HG03066 (cell line): ENCODE data around the gene NFKB2.

Experiments
- ATAC-seq: cut with Tn5 transposase; IDR thresholded peaks from one replicate; pipeline ENCODE4 v1.9.1; 2021; ENCODE audit warnings: low read depth; ENCODE audit not compliant: unreplicated experiment

The NFKB2 gene

DNA sequence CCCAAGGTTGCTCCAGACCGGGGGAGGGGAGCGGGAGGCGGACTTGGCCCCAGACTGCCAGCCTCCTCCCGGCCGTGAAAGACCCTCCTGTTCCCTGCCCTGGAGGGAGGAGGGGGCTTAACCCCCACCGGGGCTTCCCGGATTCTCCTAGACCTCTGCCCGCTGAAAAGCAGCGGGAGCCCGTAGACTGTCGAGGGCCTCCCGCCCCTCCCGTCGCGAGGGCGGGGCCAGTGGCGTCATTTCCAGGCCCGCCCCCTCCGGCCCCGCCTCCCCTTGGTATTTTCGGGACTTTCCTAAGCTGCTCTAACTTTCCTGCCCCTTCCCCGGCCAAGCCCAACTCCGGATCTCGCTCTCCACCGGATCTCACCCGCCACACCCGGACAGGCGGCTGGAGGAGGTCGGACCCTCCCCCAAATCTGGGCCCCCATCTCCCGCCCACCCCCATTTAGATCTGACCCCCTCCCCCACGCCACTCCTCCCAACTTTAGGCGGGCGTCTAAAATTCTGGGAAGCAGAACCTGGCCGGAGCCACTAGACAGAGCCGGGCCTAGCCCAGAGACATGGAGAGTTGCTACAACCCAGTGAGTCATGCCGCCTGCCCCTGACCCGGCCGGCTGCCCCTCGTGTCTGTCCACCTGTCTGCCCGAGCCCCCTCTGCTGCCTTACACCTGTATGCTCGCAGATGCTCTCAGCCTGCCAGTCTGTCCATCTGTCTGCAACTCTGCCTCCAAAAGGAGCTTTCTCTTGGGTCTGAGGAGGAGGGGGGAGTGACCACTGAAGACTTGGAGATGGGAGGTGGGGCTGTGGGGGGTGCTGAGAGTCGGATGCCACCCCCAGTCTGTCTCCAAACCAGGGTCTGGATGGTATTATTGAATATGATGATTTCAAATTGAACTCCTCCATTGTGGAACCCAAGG, at the start of gene NFKB2:
TSS of gene NFKB2 (plus strand) at position 306 of the 917 bp plus-strand sequence. CDS start at position 561, 255 bp downstream.
- ATAC-seq = no peak

DNA sequence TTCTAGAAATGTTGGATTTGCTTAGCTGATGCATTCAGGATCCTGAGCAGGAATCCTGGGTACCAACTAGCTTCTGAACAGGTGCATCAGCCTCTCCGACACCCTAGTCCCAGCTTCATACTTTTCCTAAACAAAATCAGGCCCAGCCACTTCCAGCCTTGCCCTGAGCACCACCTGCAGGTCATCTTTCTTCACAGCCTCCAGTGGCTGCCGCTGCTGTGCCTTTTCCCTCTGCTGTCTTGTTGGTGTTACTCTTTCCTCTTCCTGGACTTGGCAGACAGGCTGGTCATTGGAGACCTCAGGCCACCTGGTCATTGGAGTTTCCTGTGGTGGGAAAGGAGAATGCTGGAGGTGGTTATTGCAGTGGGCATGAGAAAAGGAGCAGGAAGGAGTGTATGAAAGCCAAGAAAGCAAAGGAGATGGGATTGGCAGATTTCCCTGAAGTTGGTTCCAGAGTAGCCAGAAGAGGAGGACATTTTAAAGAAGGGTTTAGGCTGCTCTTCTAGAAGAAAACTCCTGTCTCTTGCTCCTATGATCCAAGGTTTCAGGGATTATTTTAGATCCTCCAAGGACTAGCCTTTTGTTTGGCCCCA, 48.2 kb upstream of the NFKB2 start:
- no peak for ATAC-seq

DNA sequence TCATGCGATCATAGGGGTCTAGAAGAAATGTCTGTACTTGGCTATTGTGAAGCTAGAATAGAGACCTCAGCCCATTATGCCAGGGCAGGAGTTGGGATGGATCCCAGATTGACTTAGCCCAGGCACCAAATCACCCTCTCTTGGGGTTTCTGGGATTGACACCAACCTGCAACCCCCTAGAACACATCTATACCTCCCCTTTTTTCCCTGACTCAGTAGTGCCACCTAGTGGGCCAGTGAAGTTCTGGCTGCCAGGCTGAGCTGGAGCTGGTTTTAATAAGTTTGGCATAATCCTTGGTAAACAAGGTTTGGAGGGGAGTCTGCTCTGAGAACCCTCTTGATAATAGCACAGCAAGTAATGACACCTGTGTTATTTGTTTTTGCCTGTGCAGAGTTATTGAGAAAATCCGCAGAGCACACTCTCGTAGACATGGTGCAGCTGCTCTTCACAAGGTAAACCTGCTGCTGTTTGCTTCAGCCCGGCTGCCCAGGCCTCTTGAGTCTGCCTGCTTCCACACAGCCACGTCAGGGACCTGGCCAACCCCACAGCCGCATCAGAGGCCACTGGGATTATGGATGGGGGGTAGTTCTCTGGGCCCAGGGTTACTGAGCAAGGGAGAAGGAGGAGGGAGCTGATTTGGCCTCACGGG, 43.3 kb upstream of the NFKB2 start:
- ATAC-seq = no peak

DNA sequence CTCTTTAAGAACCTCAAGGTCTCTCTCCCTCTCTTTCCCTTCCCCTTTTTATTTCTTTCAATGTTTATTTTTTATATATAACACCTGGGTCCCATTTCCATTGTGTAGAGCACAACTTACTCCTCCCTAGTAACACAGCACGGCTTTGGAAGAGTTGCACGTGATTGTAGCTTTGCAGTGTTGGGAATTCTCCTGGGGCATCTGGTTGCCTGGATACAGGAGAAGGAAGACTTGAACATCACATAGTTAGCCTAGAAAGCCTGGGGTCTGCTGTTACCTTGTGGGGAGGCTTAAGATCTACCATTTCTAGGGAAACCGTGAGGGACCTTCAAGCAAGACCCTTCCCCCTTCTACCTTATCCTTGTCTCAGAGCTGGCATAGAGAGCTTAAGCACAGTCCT, 41.1 kb upstream of the NFKB2 start:
- ATAC-seq = no peak

DNA sequence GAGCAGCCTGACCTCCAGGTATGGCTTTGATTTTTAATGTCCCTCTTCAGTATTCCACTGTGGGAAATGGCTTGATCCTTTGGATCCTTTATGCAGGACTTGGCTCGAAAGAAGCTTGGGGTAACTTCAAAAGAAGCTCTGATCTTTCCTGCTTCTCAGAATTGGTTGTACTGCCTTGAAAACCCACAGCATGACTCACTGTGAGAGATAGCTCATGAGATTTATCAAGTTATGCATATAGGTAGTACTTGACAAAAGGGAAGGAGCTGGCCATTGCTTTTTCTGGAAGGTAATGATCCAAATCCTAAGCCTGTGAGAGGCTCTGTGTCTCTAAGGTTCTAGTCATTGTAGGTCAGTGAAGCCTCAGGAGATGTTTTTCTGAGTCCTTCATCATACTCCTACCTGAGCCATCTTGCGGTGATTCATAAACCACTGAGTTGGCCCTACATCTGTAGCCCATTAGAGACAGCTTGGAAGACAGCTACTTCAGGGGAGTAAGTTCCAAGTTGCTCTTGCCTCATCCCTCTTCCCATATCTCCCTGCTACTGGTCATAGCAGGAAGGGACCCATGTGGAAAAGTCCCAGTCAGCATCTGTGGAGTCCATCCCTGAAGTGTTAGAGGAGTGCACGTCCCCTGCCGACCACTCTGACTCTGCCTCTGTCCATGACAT, 36.7 kb upstream of the NFKB2 start:
- no peak for ATAC-seq

DNA sequence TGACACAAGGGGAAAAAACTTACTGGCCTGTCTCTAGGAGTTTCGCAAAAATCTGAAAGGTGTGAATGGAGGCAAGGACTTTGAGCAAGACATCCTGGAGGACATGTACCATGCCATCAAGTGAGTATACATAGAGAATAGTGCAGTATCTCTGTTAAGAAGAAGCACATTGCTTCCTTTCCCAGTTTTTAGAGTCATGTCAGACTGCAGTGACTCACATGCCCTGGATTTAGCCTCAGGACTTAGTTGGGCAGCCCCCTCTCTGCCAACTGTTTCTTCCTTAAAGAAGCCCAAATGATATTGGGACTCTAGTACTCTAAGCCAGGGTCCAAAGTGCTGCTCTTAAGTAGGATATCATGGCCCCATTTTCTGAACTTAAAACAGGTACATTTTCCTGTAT, 28.1 kb upstream of the NFKB2 start:
- no peak for ATAC-seq

DNA sequence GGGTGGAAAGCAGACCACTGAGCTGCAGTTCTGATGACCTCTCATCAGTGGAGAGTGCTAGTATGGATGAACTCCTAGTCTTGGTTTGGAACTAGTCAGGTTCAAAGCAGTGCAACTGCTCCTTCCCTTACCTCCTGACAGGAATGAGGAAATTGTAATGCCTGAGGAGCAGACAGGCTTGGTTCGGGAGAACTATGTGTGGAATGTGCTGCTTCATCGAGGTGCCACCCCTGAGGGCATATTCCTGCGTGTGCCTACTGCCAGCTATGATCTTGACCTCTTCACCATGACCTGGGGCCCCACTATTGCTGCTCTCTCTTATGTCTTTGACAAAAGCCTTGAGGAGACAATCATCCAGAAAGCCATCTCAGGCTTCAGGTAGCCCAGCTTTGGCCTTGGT, 27.4 kb upstream of the NFKB2 start:
- no peak for ATAC-seq

DNA sequence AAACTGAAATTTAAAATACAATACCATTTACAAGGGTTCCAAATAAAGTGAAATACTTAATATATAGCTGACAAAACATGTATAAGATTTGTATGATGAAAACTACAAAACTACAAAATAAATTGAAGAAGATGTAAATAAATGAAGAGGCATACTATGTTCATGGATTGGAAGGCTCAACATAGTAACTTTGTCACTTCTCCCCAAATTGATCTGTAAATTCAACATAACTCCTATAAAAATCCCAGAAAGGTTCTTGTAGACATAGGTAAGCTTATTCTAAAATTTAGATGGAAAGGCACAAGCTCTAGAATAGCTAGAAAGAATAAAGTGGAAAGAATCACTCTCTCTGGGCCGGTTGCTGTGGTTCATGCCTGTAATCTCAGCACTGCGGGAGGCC, 24.2 kb upstream of the NFKB2 start:
- ATAC-seq = no peak

DNA sequence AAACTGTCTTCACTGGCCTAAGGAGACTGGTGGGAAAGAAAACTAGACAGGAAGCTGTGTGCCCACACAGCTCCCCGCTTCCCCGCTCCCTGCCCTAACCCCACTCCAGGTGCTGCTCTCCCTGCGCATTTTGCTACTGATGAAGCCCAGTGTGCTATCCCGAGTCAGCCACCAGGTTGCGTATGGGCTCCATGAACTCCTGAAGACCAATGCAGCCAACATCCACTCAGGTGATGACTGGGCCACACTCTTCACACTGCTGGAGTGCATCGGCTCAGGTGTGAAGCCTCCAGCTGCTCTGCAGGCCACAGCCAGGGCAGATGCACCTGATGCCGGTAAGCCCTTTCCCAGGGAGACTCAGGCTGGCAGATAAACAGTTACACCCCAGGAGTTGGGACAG, 20.3 kb upstream of the NFKB2 start:
- ATAC-seq = no peak

DNA sequence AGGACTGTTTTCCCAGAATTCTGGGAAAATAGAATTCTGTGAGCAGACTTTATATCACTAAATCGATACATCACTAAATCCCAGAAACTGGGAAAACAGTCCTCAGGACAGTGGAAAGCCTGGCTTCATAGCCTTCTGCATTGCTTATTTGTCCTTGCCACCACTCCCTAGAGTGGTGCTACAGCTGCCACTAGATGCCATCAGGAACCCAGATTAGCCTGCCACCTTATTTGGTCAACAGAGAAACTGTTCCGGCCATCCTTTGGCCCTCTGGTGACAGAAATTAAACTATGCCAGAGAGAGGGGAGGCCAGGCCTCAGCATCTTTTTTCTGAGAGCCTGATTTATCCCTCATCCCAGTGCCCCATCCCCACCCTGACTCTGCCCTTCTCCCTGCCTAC, 19.6 kb upstream of the NFKB2 start:
- ATAC-seq = no peak

DNA sequence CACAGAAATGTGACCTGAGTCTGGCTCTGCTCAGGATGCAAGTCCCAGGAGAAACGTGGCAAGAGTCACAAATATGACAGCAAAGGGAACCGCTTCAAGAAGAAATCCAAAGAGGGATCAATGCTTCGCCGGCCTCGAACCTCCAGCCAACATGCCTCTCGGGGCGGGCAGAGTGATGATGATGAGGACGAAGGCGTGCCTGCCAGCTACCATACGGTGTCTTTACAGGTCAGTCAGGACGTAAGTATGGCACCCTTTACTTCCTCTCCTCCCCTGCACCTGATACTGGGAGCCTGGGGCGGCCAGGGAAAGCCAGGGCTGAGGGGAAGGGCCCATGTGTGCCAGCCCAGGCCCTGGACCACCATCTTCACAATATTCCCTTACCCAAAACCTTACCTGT, 18.6 kb upstream of the NFKB2 start:
- ATAC-seq = no peak

DNA sequence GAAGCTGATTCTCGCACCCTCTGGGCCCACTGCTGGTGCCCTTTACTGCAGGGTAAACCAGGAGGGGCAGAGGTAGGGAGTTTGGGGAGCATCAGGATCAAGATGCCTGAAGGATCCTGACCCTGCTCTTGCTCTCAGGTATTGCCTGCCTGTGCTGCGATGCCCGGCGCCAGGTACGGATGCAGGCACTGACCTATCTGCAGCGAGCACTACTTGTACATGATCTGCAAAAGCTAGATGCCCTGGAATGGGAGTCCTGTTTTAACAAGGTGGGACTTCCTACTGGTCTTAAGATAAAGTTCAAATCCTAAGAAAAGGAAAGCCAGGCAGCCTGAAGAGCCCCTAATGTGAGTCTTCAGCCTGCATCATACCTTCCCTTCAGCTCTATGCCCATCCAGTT, 16.1 kb upstream of the NFKB2 start:
- no peak for ATAC-seq

DNA sequence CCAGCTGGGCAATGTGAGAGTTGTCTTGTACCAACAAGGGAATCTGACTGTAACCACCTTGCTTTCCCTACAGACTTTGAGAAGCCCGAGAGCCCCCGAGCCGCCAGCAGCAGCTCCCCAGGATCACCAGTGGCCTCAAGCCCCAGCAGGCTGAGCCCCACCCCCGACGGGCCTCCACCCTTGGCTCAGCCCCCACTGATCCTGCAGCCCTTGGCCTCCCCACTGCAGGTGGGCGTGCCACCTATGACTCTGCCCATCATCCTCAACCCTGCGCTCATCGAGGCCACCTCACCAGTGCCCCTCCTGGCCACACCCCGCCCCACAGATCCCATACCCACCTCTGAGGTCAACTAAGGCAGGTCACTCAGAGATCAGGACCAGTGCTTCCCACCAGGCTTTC, 13.5 kb upstream of the NFKB2 start:
- no peak for ATAC-seq

DNA sequence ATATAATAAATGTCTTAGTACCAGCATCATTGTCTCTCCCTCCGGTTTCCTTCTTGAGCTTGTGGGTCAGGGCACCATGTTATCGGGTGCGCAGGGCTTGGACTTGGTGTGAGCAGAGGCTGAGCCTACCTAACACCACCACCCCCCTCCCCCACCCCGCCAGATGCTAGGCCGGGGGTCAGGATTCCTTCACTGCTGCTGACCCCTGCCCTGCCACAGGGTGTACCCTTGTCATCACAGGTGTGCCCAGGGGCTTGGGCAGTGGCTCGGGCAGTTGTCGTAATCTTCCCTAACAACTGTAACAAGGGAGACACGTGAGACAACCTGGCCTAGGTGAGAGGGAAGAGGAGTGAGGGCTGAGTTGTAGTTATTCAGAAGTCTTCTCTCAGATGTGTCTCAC, 12.6 kb upstream of the NFKB2 start:
- no peak for ATAC-seq

DNA sequence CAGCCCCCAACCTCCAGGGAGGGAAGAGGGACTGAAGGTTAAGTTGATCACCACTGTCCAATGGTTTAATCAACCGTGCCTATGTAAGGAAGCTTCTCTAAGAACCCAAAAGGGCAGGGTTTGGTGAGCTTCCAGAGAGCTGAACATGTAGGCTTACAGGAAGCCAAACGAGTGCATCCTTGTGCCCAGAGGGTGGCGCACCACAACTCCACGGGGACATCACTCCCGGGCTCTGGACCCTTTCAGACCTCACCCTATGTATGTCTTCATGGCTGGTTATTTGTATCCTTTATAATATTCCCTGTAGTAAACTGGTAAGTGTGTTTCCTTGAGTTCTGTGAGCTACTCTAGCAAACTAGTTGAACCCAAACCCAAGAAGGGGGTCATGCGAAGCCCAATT, 11.5 kb upstream of the NFKB2 start:
- ATAC-seq = no peak

DNA sequence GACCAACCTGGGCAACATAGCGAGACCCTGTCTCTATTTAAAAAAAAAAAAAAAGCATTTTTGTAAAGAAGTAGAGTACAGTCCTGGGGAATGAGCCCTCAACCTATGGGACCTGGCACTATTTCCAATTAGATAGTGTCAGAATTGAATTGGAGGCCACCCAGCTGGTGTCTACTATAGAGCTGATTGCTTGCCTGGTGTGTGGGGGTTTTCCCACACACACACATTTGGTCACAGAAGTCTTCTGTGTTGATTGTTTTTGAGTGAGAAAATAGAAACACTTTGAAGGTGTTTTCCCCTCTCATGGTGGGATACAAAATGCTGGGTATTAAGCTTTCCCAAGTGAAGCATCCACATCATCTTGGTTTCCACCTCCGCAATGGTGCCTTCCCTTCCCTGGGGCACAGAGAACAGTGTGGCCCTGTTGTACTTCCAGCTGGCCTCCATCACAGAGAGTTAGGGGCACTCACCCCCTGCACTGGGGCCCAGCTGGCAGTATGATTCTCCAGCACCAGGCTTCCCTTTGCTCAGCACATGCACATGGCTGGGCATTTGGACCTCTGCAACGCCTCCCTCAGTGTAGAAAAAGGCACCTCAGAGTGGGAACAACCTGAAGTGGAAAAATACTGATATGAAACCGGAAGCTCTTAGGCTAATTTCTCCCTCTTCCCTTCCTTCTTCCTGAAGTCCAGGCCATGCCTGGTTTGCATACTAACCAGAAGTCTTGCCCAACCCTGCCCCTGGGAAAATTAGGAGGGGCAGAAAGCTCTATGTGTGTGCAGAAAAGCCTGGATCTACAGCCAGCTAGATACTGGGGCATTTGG, 10.7 kb upstream of the NFKB2 start:
- no peak for ATAC-seq

DNA sequence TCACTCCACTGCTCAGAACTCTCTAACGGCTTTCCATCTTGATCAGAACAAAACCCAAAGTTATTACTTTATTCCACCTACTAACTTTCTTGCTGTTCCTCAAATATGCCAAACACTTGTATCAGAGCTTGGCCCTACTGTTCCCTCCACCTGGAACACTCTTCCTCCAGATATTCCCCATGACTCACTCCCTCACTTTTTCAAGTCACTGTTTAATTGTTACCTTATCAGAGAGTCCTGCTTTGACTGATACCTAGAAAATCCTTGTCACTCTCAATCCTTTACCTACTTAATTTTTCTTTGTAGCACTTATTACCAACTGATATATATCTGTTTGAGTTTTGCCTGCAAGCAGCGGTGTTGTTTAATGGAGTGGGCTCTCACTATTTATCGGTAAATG, 5.6 kb upstream of the NFKB2 start:
- ATAC-seq = no peak

DNA sequence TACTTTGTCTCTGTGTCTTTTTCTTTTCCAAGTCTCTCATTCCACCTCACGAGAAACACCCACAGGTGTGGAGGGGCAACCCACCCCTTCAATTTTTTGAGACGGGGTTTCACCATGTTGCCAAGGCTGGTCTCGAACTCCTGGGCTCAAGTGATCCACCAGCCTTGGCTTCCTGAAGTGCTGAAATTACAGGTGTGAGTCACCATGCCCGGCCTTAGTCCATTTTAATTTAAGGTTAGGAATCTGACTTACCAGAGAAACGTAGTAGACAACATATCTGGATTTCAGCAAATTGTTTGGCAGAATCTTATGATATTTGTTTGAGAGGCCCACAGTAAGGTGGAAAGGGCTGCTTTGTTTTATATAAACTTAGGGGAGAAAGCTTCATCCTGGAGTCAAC, 3.2 kb upstream of the NFKB2 start:
- no peak for ATAC-seq

DNA sequence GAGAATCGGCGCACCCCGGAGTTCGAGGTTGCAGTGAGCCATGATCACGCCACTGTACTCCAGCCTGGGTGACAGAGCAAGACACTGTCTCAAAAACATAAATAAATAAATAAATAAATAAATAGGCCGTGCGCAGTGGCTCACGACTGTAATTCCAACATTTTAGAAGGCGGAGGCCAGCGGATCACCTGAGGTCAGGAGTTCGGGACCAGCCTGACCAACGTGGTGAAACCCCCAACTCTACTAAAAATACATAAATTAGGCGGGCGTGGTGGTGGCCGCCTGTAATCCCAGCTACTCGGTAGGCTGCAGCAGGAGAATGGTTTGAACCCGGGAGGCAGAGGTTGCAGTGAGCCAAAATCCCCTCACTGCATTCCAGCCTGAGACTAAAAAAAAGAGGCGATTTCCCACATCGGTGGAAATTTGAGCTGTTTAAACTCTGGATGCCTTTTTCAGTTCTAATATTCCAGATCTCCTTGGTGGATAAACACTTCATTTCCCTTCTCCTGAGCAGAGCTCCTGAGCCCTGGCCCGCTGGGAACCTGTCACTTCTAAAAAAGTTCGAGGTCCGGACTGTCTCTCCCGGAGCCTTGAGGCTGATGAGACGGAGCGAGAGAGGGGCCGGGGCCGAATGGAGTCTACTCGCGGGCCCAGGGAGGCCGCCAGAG, 2.0 kb upstream of the NFKB2 start:
- no peak for ATAC-seq
